HG02884 (cell line): ENCODE data around the gene LRRC8C.
"Not testable (repeated sequence)": the region's sequence is repeated elsewhere in the genome, so short reads cannot be mapped to it uniquely, and the experiment has no call there.

Experiments used
- ATAC-seq: cut with Tn5 transposase; IDR thresholded peaks from one replicate; pipeline ENCODE4 v1.9.1; 2021; ENCODE audit warnings: mild to moderate bottlenecking, moderate library complexity; ENCODE audit not compliant: unreplicated experiment

Gene LRRC8C

DNA sequence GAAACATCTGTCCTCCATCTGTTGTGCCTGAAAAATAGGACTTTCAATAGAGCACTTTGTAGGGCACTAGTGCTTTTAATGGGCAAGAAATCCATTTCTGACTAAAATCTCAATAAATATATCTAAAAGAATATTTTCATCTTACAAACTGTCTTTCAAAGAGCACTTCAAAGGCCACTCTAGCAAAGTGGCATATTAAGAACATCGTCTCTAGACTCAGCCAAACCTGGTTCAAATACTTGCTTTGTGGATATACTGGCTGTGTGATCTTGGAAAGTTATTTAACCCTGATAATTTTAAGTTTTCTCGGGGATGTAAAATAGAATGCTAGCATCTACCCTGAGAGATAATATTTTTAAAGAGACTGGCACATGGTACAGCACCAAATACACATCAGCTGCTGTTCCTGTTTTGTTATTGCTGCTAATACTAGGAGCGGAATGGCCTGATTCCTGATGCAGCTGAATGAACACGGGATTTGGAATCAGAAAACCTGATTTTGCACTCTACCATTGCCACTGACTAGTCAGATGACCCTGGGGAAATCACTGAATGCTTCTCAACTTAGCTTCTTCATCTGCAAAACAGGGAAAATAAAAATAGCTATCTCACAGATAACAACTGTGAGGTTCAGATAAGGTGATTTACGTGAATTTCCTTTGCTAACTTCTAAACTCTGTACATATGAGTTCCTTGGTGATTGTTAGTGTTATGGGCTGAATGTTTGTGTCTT lies 25.2 kb upstream of the LRRC8C start:
- no peak for ATAC-seq

DNA sequence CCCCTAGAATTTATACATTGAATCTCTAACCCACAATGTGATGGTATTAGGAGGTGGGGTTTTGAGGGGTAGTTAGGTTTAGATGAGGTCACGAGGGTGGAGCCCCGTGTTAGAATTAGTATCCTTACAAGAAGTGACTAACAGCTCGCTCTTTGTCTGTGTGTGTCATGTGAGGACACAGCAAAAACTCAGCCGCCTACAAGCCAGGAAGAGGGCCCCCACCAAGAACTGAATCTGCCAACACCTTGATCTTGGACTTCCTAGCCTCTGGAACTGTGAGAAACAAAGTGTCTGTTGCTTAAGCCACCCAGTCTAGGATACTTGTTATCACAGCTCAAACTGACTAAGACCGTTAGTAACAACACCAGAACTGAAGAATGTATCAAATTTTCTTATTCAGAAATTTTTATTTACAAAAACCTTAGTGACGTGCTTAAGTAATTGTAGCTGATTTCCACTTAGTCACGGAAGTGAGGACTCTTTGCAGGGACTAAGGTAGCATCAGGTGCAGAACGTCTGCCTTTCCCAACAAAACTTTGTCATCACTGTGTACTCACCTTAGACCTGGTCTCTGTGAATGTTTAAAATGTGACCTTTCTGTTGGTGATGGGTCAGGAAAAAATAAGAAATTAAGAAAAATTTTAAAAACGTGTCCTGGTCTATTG lies 24.5 kb upstream of the LRRC8C start:
- no peak for ATAC-seq

DNA sequence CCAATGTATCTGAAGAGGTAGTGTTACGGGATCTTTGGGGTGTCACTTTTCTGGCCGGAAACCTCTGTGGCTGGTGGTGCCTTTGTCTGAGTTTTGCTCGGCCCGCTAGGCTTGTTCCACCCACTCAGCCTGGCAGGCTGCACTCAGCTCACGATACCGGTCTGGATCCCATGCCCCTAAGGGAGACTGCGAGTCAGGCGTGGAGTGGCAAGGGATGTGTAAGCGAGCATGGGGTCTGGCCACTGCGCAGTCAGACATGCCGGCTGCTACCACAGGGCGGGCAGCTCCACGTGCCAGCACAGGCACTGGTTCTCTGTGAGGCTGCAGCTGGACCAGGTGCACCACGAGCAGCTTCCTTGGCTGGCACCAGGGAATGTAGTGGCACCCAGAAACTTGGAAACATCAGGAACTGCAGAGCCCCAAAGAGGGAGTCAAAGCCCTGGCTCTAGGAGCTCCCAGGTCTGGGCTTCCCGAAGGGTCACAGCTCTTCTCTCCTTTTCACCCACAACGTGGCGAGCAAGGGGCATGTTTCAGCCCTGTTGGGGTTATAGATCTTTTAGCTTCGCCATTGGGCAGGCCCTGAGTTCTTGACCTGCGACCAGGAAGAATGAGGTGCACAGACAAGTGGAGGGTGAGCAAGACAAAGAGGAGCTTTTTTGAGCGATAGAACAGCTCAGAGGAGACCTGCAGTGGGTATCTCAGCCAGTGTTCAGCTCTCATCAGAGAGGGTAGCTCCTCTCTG lies 23.8 kb upstream of the LRRC8C start:
- ATAC-seq = no peak

DNA sequence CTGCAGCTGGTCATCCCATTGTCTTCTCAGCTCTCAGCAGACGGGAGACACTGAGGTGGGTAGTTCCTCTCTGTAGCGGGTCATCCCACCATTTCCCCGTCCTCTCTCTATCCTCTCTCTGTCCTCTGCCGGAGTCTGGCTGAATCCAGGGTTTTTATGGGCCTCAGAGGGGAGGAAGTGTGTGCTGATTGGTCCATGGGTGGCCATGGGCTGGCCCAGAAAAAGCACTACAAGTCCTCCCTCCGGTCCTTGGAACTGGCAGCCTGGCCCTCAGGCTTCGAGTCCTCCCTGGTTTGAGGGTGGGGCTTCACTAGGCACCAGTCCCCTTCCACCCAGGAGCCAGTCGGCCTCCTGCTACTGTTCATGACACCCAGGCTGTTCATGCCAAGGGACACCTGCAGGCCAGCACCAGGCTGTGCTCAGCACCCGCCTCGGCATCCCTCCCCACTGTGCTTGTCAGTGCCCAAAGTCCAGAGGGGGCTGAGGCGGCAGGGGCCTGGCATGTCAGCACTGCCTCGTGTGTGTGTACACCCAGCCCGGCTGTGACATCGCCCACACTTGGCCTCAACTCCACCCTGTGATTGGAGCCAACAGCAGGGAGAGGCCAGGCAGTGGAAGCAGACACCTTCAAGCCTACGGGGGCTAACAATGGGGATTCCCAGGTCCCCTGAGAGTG lies 23.0 kb upstream of the LRRC8C start:
- ATAC-seq = no peak

DNA sequence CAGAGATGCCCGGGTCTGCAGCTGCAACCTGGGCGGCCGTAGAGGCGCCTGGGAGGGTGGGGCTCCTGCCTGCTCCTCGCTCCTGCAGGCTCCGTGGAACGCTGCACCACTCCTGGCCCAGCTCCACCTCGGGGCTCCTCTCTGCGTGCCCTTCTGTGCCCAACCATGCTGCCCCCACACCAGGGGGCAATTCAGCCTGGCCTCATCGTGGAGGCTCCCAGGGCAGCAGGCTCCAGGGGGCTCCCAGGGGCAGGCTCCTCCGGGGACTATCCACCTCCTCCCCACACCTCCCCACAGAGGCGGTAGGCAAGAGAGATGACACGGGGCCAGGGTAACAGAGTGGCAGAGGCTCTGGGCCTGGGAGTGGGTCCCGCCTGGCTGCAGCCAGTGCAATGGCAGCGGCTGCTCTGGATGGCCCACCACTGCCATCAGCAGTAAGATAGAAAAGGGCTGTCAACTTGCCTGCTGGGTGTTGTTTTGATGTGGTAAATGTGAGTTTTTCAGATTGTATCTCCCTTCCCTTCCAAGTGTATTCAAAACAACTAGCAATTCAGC lies 22.4 kb upstream of the LRRC8C start:
- ATAC-seq = no peak

DNA sequence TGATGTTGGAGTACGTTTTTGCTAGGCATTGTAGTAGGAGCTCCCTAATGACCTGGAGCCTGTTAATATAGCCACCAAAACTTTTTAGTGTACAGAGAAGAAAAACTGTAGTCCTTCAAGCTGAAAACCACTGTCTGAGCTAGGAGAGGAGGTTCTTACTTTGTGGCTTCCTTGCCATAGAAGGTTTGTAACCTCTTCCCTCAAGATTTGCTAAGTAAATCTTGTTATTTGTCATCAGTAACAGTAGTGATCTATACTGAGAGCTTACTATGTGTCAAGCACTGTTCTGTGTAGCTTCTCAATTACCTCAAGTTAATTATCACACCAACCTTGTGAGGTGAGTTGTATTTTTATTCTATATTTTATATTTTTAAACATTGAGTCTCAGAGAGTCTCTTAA lies 21.2 kb upstream of the LRRC8C start:
- ATAC-seq = peak; percentile 93

DNA sequence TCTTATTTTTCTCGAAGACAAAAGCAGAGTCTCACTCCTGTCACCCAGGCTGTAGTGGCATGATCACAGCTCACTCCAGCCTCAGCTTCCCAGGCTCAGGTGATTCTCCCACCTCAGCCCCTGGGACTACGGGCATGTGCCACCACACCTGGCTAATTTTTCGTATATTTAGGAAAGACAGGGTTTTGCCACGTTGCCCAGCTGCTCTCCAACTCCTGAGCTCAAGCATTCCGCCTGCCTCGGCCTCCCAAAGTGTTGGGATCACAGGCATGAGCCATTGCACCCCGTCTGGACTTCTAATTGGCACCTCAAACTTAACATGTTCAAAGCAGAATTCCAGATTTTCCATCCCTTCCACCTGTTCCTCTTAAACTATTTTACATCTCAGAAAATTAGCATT lies 19.0 kb upstream of the LRRC8C start:
- ATAC-seq = no peak

DNA sequence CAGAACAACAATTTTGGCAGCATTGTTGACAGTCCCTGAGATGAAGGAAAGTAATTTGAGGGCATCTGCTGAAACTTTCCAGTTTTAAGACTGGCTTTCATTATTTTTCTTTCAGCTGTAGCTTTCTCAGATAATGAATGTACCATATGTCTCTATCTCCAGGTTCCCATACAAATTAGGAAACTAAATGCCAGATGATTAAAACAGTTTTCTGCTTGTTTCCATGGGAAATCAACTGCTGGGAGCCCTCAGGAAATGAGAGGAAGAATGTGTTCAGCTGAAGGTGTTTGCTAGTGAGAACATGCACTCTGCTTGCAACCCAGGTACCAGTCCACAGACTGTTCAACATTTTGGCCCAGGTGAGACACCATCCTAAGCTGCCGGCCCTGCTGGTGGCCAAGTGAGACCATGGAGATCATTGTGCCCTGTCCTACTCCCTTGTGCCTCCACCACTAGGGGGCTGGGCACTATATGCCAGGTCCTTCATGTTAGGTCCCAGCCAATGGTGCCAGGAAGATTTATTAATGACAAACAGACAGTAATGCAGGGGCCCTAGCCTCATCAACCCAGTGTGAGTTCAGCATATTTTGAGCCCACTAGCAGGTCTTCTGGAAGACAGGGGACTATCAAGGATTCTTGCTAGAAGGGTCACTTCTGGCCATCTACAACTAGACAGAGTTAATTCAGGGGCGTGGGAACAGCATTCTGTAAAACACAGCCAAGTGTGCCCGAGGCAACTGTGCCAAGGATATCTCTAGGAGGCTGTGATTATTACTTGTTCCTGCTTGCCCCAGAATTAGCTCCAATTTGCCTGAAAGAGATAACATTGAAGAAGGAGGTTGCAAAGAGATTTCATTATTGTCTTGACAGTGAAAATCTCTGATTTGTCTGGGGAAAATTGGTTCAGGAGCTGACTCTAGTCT lies 17.0 kb upstream of the LRRC8C start:
- no peak for ATAC-seq

DNA sequence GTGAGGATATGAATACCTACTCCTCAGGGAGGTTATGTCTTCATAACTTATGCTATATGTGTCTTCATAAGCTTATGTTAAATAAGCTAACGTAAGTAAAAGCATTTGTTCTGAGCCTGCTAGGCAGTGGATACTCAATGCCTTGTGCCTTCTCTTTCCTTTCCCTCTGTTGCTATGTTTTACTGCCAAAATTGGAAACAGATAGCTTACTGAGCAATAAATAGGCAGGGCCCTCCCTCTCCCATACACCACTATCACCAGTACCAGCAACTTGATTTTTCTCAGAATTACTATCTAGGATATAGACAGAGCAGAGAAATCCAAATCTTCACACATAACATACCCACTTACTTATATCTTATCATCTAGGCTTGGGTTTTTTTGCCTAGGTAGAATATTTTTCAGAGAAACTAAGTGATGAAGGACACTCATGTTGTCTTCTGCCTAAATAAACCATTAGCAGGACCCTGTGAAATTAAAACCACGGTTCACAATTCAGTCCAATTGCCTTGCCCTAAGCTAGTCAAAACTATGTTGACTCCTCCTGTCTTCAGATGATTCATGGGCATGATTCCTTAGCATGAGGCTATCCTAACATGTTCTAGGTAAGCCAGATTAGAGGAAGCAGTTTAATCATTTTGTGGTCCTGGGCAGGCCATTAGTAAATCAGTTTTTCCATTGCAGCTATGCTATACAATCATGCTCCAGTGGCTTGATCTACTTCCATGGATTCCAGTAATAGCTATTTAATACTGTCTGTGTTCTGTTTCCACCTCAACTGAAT lies 15.9 kb upstream of the LRRC8C start:
- ATAC-seq = no peak

DNA sequence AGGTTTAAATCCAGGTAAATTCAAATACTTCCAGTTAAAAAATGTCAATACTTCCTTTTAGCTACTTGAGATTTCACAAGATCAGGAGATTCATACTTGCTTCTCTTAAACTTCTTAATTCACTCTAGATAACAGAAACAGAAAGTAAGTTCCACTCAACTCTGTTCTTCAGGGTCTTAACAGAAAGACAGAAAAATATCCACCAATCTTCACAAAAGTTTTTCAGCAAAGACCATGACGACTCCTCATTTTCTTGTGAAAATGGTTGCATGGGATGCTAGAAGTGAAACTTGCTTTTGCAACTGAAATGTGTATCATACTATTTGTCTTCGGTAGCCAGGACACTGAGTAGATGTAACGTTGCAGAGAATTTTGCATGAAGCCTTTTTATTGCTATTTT lies 12.3 kb upstream of the LRRC8C start:
- no peak for ATAC-seq

DNA sequence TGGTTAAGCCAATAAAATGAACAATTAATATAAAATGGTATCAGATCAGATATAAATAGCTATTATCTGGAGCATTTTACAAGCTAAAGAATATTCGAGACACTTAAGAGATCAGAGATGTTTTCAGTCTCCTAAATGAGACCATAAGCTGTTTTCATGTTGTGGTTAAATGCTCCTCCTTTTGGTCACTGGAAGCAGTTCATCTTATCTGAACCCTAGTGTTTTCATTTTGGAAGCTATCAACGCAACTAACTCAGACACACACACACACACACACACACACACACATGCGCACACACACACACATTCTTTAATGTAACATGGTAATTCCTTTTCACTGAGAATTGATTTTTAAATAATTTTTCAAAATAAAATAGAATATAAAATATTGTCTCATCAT lies 10.0 kb upstream of the LRRC8C start:
- no peak for ATAC-seq

DNA sequence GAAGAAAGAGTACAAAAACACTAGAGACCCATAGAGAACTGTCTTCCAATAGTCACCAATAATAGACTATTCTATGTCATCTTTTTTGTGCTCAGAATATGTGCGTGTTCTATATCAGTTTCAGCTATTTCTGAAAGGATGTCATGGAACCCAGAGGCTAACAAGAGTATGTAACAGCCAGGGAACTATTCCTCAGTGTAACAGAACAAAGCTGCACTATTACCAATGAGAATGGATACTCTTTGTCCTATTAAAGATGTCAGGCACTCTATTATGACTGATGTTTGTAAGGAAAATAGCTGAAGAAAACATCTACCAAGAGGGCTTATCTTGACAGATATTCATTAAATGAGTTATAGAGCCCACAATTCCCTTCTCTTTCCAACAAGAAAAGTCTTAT lies 8.6 kb upstream of the LRRC8C start:
- no peak for ATAC-seq

DNA sequence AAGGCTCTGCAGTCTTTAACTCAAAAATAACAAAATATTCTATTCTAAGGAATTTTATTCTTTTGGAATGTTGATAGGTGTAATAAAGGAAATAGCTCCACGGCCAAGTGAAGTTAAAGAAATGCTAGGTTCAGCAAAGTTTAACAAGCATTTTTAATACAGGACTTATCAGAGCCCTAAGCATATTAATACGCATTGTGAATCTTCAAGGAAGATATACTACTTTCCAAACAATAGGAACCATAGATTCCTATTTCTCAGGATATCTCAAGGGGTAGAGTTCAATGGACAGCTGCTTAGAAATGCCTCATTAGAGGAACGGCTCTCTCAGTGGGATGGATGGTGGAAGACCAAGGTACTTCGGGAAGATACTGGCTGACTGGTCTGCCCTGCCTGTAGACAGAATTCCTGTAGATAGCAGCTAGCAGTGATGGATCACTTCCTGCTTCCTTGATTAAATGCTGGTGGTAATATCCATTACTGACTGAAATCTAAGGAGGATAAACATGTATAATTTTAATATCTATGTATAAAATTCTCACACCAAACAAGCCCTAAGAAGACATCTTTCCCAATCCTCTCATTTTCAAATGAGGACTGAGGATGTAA lies 8.1 kb upstream of the LRRC8C start:
- no peak for ATAC-seq

DNA sequence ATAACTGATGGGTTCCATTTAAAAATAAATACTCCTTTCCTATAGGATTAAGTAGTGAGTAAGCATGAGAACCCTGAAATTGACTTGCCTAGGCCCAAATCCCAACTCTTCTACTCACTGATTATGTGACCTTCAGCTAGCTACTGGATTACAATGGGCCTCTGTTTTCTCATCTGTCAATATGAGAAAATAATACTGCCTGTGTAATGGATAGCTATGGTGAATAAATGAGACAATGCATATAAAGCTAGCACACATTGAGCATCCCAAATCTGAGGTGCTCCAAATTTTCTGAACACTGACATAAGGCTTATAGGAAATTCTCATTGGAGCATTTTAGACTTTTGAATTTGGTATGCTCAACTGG lies 5.3 kb upstream of the LRRC8C start:
- no peak for ATAC-seq

DNA sequence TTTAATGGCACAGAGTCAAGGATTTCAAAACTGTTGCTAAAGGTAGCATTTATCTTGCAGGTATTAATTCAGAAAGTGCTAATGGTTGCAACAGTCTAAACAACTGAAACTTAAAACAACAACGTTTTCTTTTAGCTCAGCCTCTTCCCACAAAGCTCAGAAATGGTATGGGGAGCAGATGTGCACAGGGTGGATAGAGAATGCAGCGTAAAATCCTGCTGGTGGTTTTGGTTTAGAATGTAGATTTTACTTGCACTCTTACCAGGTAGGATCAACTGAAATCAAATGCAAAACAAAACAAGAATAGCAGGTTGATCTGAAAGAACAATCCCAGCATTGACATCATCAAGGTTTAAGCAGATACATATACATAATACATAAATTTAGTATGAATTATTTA lies 3.8 kb upstream of the LRRC8C start:
- no peak for ATAC-seq

DNA sequence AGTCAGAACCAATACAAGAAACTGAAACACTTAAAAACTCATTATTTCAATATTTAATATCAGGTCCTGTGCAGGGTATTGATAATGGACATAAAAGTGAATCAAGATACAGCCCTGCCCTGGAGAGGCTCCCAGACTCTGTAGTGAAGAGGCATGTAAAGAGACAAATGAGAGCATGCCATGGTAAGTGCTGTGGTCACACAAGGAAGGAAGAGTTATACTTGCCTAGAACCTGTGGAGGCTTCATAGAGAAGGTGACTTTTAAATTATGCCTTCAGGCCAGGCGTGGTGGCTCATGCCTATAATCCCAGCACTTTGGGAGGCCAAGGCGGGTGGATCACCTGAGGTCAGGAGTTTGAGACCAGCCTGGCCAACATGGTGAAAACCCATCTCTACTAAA lies 3.3 kb upstream of the LRRC8C start:
- ATAC-seq = not testable (repeated sequence)

DNA sequence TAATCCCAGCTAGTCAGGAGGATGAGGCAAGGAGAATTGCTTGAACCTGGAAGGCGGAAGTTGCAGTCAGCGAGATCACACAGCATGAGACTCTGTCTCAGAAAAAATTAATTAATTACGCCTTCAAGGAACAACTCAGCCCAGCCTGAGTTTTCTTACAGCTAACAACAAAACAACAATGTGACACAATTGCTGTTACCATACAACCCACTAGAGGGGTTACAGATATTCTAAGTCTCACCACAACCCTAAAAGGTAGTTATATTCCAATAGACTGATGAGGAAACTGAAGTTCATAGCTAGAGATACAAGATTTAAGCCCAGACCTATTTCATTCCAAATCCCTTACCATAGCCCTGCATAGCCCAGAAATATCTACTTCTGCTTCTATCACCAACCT lies 2.9 kb upstream of the LRRC8C start:
- ATAC-seq = no peak

DNA sequence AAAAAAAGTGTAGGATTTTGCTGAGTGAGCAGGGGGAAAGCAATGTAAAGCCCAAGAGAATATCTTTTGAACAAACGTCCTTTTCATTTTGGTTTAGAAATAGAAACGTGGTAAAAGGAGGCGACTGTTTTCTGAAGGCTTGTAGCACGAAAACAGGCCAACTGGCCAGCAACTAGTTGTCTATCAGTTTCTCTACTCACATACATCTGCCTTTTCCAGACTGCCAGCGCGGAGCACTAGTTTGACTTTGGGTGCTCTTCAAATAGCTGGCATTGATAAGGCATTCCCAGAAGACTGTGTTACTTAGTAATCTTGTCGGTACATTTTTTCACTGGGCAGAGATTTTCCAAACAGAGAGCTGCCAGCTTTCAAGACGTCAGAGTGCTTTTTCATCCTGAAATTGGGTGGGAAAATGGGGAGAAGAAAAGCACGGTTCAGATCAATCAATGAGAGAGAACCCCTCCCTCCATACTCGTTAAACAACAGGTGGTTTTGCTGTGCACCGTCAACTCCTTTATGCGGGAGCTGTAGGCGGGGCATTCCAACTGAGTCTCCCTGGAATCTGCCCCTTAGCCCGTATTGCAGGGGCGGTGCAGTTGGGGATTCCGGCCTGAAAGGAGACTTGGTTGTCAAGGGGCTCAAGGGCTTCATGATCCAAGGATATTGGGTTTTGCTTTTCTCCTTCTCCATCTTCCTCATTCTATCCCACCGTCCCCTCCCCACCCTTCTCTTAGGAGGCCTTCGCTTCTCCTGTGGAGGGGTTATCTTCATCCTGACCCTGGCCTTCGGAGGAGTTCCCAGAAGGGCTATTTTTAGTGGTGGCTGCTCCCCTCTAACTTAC lies 884 bp upstream of the LRRC8C start:
- ATAC-seq = no peak
